BJ (cell line): ENCODE measurements around the gene FLNC. TPM values are rescaled to one million over a fixed set of nuclear protein-coding genes. Genes with fewer than 3 reads are reported as not detected.

Source experiments
- CTCF ChIA-PET: fragments of 350-600 bp; formaldehyde crosslinking; extraction: SDS; loops from one replicate; lab custom pipeline; 2021; ENCODE audit warnings: antibody characterized with exemption, inconsistent platforms; lab: Yijun Ruan, JAX
- POLR2A ChIA-PET: fragments of 300-600 bp; sonication (Branson Sonifier 250); formaldehyde crosslinking; extraction: SDS; loops from one replicate; lab custom pipeline; 2021; ENCODE audit warnings: antibody characterized with exemption; lab: Charles Lee
- DNase-seq: peaks from one replicate; pipeline ENCODE4 v3.0.0-alpha.2; 2011; ENCODE audit warnings: low read depth
- H3K27me3 ChIP-seq: 2 replicates; pipeline ENCODE4 v1.6.0; 2011; ENCODE audit warnings: low read length; ENCODE audit not compliant: control insufficient read depth, insufficient read depth
- H3K36me3 ChIP-seq: 2 replicates; pipeline ENCODE4 v1.5.1; 2011; ENCODE audit warnings: low read length; ENCODE audit not compliant: control insufficient read depth, insufficient read depth
- H3K4me3 ChIP-seq: 2 replicates; pipeline ENCODE4 v1.5.1; 2011; ENCODE audit warnings: low read depth, mild to moderate bottlenecking, control low read depth, low read length
- CTCF ChIP-seq: IDR thresholded peaks from 2 replicates; pipeline ENCODE4 v1.5.1; 2011; ENCODE audit warnings: low read depth, mild to moderate bottlenecking, control low read depth, inconsistent platforms, low read length, moderate library complexity; ENCODE audit not compliant: insufficient read depth
- polyA plus RNA-seq: library from polyadenylated mRNA; depleted of rRNA; stranded (reverse); fragments of >200 nt; gene quantifications from 2 replicates; pipeline ENCODE4 v1.2.3, GENCODE V29; 2011

Gene FLNC
- polyA plus RNA-seq, 1 experiment = 58.6 TPM

GRCh38 chr7:128826916-128827247, 3.3 kb upstream of the FLNC start:
- H3K36me3 ChIP-seq = no peaks in the 10 kb centered on the region; the same call in 1 of the 2 replicates
- CTCF ChIA-PET = interaction anchor here (1.2 to 1.4 kb wide), 2 partner anchors 12 to 45 kb away, joined by 3 to 5 read pairs; no protein-coding TSS in a partner anchor
- DNase-seq = no peak
- H3K4me3 ChIP-seq = no peak overlapping the region
- POLR2A ChIA-PET = interaction anchor here (0.6 kb wide), 1 partner anchor 166 kb away, joined by 3 read pairs; no protein-coding TSS in a partner anchor
- no peaks in the 10 kb centered on the region for H3K27me3 ChIP-seq
- TF ChIP-seq CTCF = no peak

- TF ChIP-seq CTCF = no peak
- Histone ChIP-seq H3K4me3 (no peak overlapping the region), H3K36me3 (no peaks in the 10 kb centered on the region; the same call in 1 of the 2 replicates), H3K27me3 (no peaks in the 10 kb centered on the region)
- ChIA-PET CTCF (interaction anchor here (1.2 to 1.4 kb wide), 3 partner anchors 13 to 53 kb away, joined by 3 to 5 read pairs (median 5); no protein-coding TSS in a partner anchor), POLR2A (interaction anchor here (0.6 kb wide), 1 partner anchor 166 kb away, joined by 3 read pairs; no protein-coding TSS in a partner anchor)
- no peak for DNase-seq
Measured at GRCh38 chr7:128827248-128827958, 2.8 kb upstream of the FLNC start.

- Histone ChIP-seq H3K4me3 (no peak overlapping the region), H3K36me3 (no peaks in the 10 kb centered on the region; the same call in none of the 2 replicates), H3K27me3 (no peaks in the 10 kb centered on the region)
- DNase-seq = no peak
- POLR2A ChIA-PET = interaction anchor here (0.5 to 0.7 kb wide), 2 partner anchors 11 to 34 kb away, joined by 3 to 16 read pairs; no protein-coding TSS in a partner anchor
- TF ChIP-seq CTCF = no peak
- CTCF ChIA-PET = interaction anchor here (1.0 to 1.4 kb wide), 3 partner anchors 15 to 52 kb away, joined by 3 to 6 read pairs (median 5); no protein-coding TSS in a partner anchor
Measured at GRCh38 chr7:128827971-128828711, 2.1 kb upstream of the FLNC start.

- ChIA-PET CTCF (no interaction called here), POLR2A (interaction anchor here (0.7 to 0.8 kb wide), 2 partner anchors 10 to 74 kb away, joined by 5 to 7 read pairs; no protein-coding TSS in a partner anchor)
- Histone ChIP-seq H3K27me3 (no peaks in the 10 kb centered on the region), H3K36me3 (no peaks in the 10 kb centered on the region; the same call in none of the 2 replicates), H3K4me3 (peak overlapping the region; percentile 26)
- no peak for DNase-seq
- no peak for TF ChIP-seq CTCF
Measured at GRCh38 chr7:128829391-128830166, 627 bp upstream of the FLNC start.
